Measurements from ENCODE around the gene CAMSAP1. TPM values are rescaled to one million over a fixed set of nuclear protein-coding genes. Genes with fewer than 3 reads are reported as not detected.

Gene CAMSAP1
- total and polyA plus RNA-seq, 10 of the 15 experiments (the other 5 are each of a cell fraction or from before 2014, with no cell fraction given): 1.4 to 24.7 (median 8.0) TPM

- WGBS (ENCODE audit: insufficient coverage, insufficient replicate concordance, low lambda C conversion rate, missing lambda C conversion rate): 98% methylated on average over 13 of the region's 13 CpGs
- peaks cover 7 to 15% of the 10 kb centered on the region in 2 experiments; a peak in 3 of 4 replicates for H3K36me3 ChIP-seq (ENCODE audit: control insufficient read depth in 2 of 2, insufficient read depth in 2 of 2, low read length in 1 of 2)
- ATAC-seq: no peak
- H3K4me1 ChIP-seq (ENCODE audit: control insufficient read depth, insufficient read depth, low read length): no peaks in the 10 kb centered on the region
- H3K9ac ChIP-seq (ENCODE audit: control insufficient read depth, insufficient read depth, low read length): no peak overlapping the region
- no peak overlapping the region for H3K27ac ChIP-seq (ENCODE audit: control insufficient read depth, insufficient read depth)
- in situ Hi-C loops (cut with MboI) (no loop called here), intact Hi-C loops (cut with micrococcal nuclease; ENCODE audit: unreplicated experiment) (no loop called here)
- ChIA-PET POLR2A (no interaction called here), SMC1A (ENCODE audit: uncharacterized antibody, unreplicated experiment) (no interaction called here), CTCF (no interaction called here), RAD21 (ENCODE audit: unreplicated experiment) (no interaction called here)
- H3K4me3 ChIP-seq: no peak overlapping the region
- no peak for FAIRE-seq
- H3K27me3 ChIP-seq (replicated peaks in 1 of 2; ENCODE audit: control insufficient read depth in 2 of 2, insufficient read depth in 2 of 2, low read length in 1 of 2): no peaks in the 10 kb centered on the region
- H2AFZ ChIP-seq (ENCODE audit: control insufficient read depth, low read depth, low read length): no peak overlapping the region
- no peak overlapping the region for H3K4me2 ChIP-seq (ENCODE audit: control insufficient read depth, insufficient read depth)
- DNase-seq (ENCODE audit: low read depth, low spot score): no peak
- no peaks in the 10 kb centered on the region for H3K79me2 ChIP-seq (ENCODE audit: control insufficient read depth, insufficient read depth, low read length)
- BruUV-seq (replicated peaks): no TSS peak
- no peaks in the 10 kb centered on the region; the same call in 2 of the 3 replicates for H3K9me3 ChIP-seq (replicated peaks; ENCODE audit: control insufficient read depth, insufficient read depth, low read length)
- H4K20me1 ChIP-seq (ENCODE audit: control insufficient read depth, insufficient read depth): no peaks in the 10 kb centered on the region
- TF ChIP-seq PAX5 (IDR thresholded peaks at IDR 0.05; ENCODE audit: borderline replicate concordance, low read depth, low read length) (no peak), ESRRA (IDR thresholded peaks at IDR 0.05; ENCODE audit: low read length) (no peak)
These were observed 25.8 kb upstream of the CAMSAP1 start for GRCh38 chr9:135933114-135933513.

- Histone ChIP-seq H3K9ac (ENCODE audit: control insufficient read depth, insufficient read depth, low read length) (no peak overlapping the region), H3K27me3 (replicated peaks in 1 of 2; ENCODE audit: control insufficient read depth in 2 of 2, insufficient read depth in 2 of 2, low read length in 1 of 2) (no peaks in the 10 kb centered on the region), H2AFZ (ENCODE audit: control insufficient read depth, low read depth, low read length) (no peak overlapping the region), H3K4me3 (no peak overlapping the region), H3K36me3 (ENCODE audit: control insufficient read depth in 2 of 2, insufficient read depth in 2 of 2, low read length in 1 of 2) (peaks cover 7 to 11% of the 10 kb centered on the region in 2 experiments; a peak in 3 of 4 replicates), H3K27ac (ENCODE audit: control insufficient read depth, insufficient read depth) (no peak overlapping the region), H3K4me1 (ENCODE audit: control insufficient read depth, insufficient read depth, low read length) (no peaks in the 10 kb centered on the region), H3K4me2 (ENCODE audit: control insufficient read depth, insufficient read depth) (no peak overlapping the region), H3K79me2 (ENCODE audit: control insufficient read depth, insufficient read depth, low read length) (no peaks in the 10 kb centered on the region), H3K9me3 (replicated peaks; ENCODE audit: control insufficient read depth, insufficient read depth, low read length) (no peaks in the 10 kb centered on the region; the same call in 2 of the 3 replicates), H4K20me1 (ENCODE audit: control insufficient read depth, insufficient read depth) (no peaks in the 10 kb centered on the region)
- ChIA-PET SMC1A (ENCODE audit: uncharacterized antibody, unreplicated experiment) (no interaction called here), RAD21 (ENCODE audit: unreplicated experiment) (no interaction called here), POLR2A (no interaction called here), CTCF (no interaction called here)
- WGBS (ENCODE audit: insufficient coverage, insufficient replicate concordance, low lambda C conversion rate, missing lambda C conversion rate): 94% methylated on average over 18 of the region's 18 CpGs
- no peak for ATAC-seq
- BruUV-seq (replicated peaks): no TSS peak
- in situ Hi-C loops (cut with MboI) (no loop called here), intact Hi-C loops (cut with micrococcal nuclease; ENCODE audit: unreplicated experiment) (no loop called here)
- DNase-seq (ENCODE audit: low read depth, low spot score): no peak
- no peak for FAIRE-seq
- TF ChIP-seq SMARCA5 (IDR thresholded peaks at IDR 0.05) (no peak), RELB (IDR thresholded peaks at IDR 0.05; ENCODE audit: low read depth) (no peak), RAD21 (IDR thresholded peaks at IDR 0.05; ENCODE audit: insufficient read depth, low read depth, low read length) (no peak), YY1 (IDR thresholded peaks at IDR 0.05; ENCODE audit: low read depth, low read length) (no peak), CHD2 (IDR thresholded peaks at IDR 0.05; ENCODE audit: borderline replicate concordance, low read depth, low read length) (no peak), SIX5 (IDR thresholded peaks at IDR 0.05; ENCODE audit: low read depth, low read length, severe bottlenecking) (no peak), MLLT1 (IDR thresholded peaks at IDR 0.05) (no peak), ATF2 (IDR thresholded peaks at IDR 0.05; ENCODE audit: low read length) (no peak), ESRRA (IDR thresholded peaks at IDR 0.05; ENCODE audit: low read length) (no peak), SMAD5 (IDR thresholded peaks at IDR 0.05; ENCODE audit: low read depth) (no peak), IRF5 (IDR thresholded peaks at IDR 0.05; ENCODE audit: borderline replicate concordance) (no peak), JUND (IDR thresholded peaks at IDR 0.05; ENCODE audit: low read depth, low read length) (no peak)
These were observed 25.3 kb upstream of the CAMSAP1 start for GRCh38 chr9:135932656-135933055.
